Spinal cord (tissue), 10 donors: ENCODE data around the gene TTC17. TPM values are rescaled to one million over a fixed set of nuclear protein-coding genes. Genes with fewer than 3 reads are reported as not detected.
"Not testable (repeated sequence)": the region's sequence is repeated elsewhere in the genome, so short reads cannot be mapped to it uniquely, and the experiment has no call there.

Experiments
- DNase-seq, 6 donors: peaks; one replicate each; pipeline versions ENCODE4 v3.0.0 to v3.0.0-alpha.2; 2013 to 2015; ENCODE audit warnings: low spot score in 6 of 6, low read depth in 4 of 6
- H3K27ac ChIP-seq: one replicate; pipeline ENCODE4 v1.5.1; 2013; ENCODE audit warnings: low read depth, low read length, control low read depth
- H3K27me3 ChIP-seq: one replicate; pipeline ENCODE4 v1.6.1; 2013; ENCODE audit warnings: low read length; ENCODE audit not compliant: control insufficient read depth, insufficient read depth
- H3K36me3 ChIP-seq: one replicate; pipeline ENCODE4 v1.6.1; 2013; ENCODE audit warnings: low read length; ENCODE audit not compliant: control insufficient read depth, insufficient read depth
- H3K4me1 ChIP-seq: one replicate; pipeline ENCODE4 v1.6.1; 2013; ENCODE audit warnings: low read length; ENCODE audit not compliant: control insufficient read depth, insufficient read depth
- H3K4me3 ChIP-seq: one replicate; pipeline ENCODE4 v1.5.1; 2013; ENCODE audit warnings: low read depth, low read length, control low read depth
- H3K9me3 ChIP-seq: one replicate; pipeline ENCODE4 v1.6.1; 2013; ENCODE audit warnings: low read length; ENCODE audit not compliant: control insufficient read depth, insufficient read depth
- whole genome bisulfite sequencing: methylation state at CpG from one replicate; pipeline ENCODE4 v1.1.5; 2013; ENCODE audit warnings: missing lambda C conversion rate; ENCODE audit not compliant: insufficient coverage; 5-methylcytosine and 5-hydroxymethylcytosine counted together
- polyA plus RNA-seq, 2 donors: library from polyadenylated mRNA; unstranded; fragments of 120-200 nt; gene quantifications; one replicate each; pipeline ENCODE4 v1.2.1, GENCODE V29; 2013; ENCODE audit not compliant: insufficient read length in 2 of 2
- total RNA-seq, 2 donors: library from RNA; depleted of rRNA in 1 of 2; stranded (reverse); fragments of 120-200 nt in 1 of 2; fragments of >200 nt in 1 of 2; gene quantifications; one replicate each; pipeline versions ENCODE4 v1.2.3 to v1.2.4, GENCODE V29; 2013 to 2014
- donor health status: healthy.

The TTC17 gene
- total and polyA plus RNA-seq, 4 donors, result 69.1 to 122 (median 101) TPM

- not testable (repeated sequence) for H3K9me3 ChIP-seq, H3K27ac ChIP-seq, DNase-seq, H3K4me3 ChIP-seq, H3K4me1 ChIP-seq, H3K36me3 ChIP-seq, H3K27me3 ChIP-seq
- WGBS, result no CpG with 5 or more reads among the region's 4 CpGs
These were observed 43.1 kb downstream of the TTC17 start for GRCh38 chr11:43401811-43402210.

GRCh38 chr11:43403357-43404231 is 44.9 kb downstream of the TTC17 start:
- Histone ChIP-seq H3K9me3 (no peaks in the 10 kb centered on the region), H3K27me3 (no peaks in the 10 kb centered on the region), H3K36me3 (peaks cover 8% of the 10 kb centered on the region), H3K4me3 (no peak overlapping the region), H3K4me1 (no peaks in the 10 kb centered on the region), H3K27ac (no peak overlapping the region)
- DNase-seq, result no peak
- WGBS, result no CpG with 5 or more reads among the region's 8 CpGs

GRCh38 chr11:43404406-43404805 is 45.7 kb downstream of the TTC17 start:
- no peak overlapping the region for H3K27ac ChIP-seq
- no peak overlapping the region for H3K4me3 ChIP-seq
- no peaks in the 10 kb centered on the region for H3K4me1 ChIP-seq
- peaks cover 9% of the 10 kb centered on the region for H3K36me3 ChIP-seq
- 100% methylated on average over 1 of the region's 3 CpGs for WGBS
- no peaks in the 10 kb centered on the region for H3K27me3 ChIP-seq
- no peaks in the 10 kb centered on the region for H3K9me3 ChIP-seq
- DNase-seq, result no peak

- DNase-seq, result no peak
- Histone ChIP-seq H3K9me3 (no peaks in the 10 kb centered on the region), H3K36me3 (peaks cover 13% of the 10 kb centered on the region), H3K4me1 (no peaks in the 10 kb centered on the region), H3K27ac (no peak overlapping the region), H3K27me3 (no peaks in the 10 kb centered on the region), H3K4me3 (no peak overlapping the region)
- 100% methylated on average over 2 of the region's 3 CpGs for WGBS
These were observed 46.2 kb downstream of the TTC17 start for GRCh38 chr11:43404836-43405479.

GRCh38 chr11:43408277-43408676 is 49.6 kb downstream of the TTC17 start:
- WGBS, result no CpG with 5 or more reads among the region's 2 CpGs
- Histone ChIP-seq H3K27me3 (no peaks in the 10 kb centered on the region), H3K4me1 (no peaks in the 10 kb centered on the region), H3K27ac (no peak overlapping the region), H3K4me3 (no peak overlapping the region), H3K9me3 (no peaks in the 10 kb centered on the region), H3K36me3 (peaks cover 13% of the 10 kb centered on the region)
- no peak for DNase-seq

GRCh38 chr11:43410394-43410793 is 51.7 kb downstream of the TTC17 start:
- Histone ChIP-seq H3K27ac (no peak overlapping the region), H3K4me3 (no peak overlapping the region), H3K9me3 (no peaks in the 10 kb centered on the region), H3K36me3 (peaks cover 13% of the 10 kb centered on the region), H3K27me3 (no peaks in the 10 kb centered on the region), H3K4me1 (no peaks in the 10 kb centered on the region)
- no peak for DNase-seq
- 94% methylated on average over 3 of the region's 5 CpGs for WGBS

- no peaks in the 10 kb centered on the region for H3K9me3 ChIP-seq
- DNase-seq, result no peak
- H3K4me3 ChIP-seq, result no peak overlapping the region
- no peak overlapping the region for H3K27ac ChIP-seq
- H3K36me3 ChIP-seq, result no peaks in the 10 kb centered on the region
- H3K27me3 ChIP-seq, result no peaks in the 10 kb centered on the region
- no CpG with 5 or more reads among the region's 2 CpGs for WGBS
- H3K4me1 ChIP-seq, result no peaks in the 10 kb centered on the region
These were observed 59.5 kb downstream of the TTC17 start for GRCh38 chr11:43418197-43418596.

GRCh38 chr11:43419460-43419859 is 60.7 kb downstream of the TTC17 start:
- Histone ChIP-seq H3K36me3 (no peaks in the 10 kb centered on the region), H3K27me3 (no peaks in the 10 kb centered on the region), H3K4me1 (no peaks in the 10 kb centered on the region), H3K27ac (no peak overlapping the region), H3K9me3 (no peaks in the 10 kb centered on the region), H3K4me3 (no peak overlapping the region)
- DNase-seq, result peak in 4 of 6 donors; percentile 24 to 83 (median 58)

GRCh38 chr11:43427971-43428370 is 69.3 kb downstream of the TTC17 start:
- no peak for DNase-seq
- no peaks in the 10 kb centered on the region for H3K27me3 ChIP-seq
- no peaks in the 10 kb centered on the region for H3K36me3 ChIP-seq
- H3K4me3 ChIP-seq, result no peak overlapping the region
- H3K9me3 ChIP-seq, result no peaks in the 10 kb centered on the region
- no CpG with 5 or more reads among the region's 1 CpG for WGBS
- no peak overlapping the region for H3K27ac ChIP-seq
- no peaks in the 10 kb centered on the region for H3K4me1 ChIP-seq

- H3K36me3 ChIP-seq, H3K9me3 ChIP-seq, H3K27me3 ChIP-seq, DNase-seq, H3K27ac ChIP-seq, H3K4me1 ChIP-seq, H3K4me3 ChIP-seq: not testable (repeated sequence)
- WGBS, result no CpG with 5 or more reads among the region's 1 CpG
These were observed 72.2 kb downstream of the TTC17 start for GRCh38 chr11:43430916-43431315.
